ENCODE data around the gene COX7B.
"Not testable (repeated sequence)": the region's sequence is repeated elsewhere in the genome, so short reads cannot be mapped to it uniquely, and the experiment has no call there.

The COX7B gene

DNA sequence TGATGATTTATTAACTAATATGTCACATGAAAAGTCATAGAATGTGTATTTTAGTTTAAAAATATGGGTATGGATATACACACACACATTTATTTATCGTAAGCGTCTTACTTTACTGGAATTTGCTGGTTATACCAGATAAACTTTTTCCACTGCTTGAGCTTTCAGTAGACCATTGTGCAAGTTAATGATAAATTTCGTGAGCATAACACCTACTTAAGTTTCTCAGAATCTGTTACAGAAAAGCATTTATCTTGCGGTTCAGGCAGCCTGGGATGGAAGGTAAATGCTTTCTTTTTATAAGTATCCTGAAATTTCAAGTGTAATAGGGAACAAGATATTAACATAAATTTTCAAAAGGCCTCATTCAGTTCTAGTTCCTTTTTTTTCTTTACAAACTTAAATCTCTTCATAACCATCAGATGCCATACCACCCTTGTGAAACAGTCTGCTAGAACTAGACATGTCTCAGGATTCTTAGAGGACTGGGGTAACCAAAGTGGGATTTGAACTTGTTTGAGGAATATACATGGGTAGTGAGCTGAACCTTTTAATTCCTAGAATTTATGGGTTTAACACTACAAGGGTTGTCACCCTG, 38.9 kb downstream of the COX7B start:
- in situ Hi-C loops (cut with MboI; ENCODE audit: low sequenced_read_pairs) = no loop called here

DNA sequence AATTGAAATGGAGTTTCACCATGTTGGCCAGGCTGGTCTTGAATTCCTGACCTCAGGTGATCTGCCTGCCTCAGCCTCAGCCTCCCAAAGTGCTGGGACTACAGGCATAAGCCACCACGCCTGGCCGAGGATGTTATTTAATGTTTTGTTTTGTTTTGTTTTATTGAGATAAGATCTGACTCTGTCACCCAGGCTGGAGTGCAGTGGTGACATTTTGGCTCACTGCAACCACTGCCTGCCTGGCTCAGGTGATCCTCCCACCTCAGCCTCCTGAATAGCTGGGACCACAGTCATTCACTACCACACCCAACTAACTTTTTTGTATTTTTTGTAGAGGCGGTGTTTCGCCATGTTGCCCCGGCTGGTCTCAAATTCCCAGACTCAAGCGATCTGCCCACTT, 45.8 kb downstream of the COX7B start:
- in situ Hi-C loops (cut with MboI; ENCODE audit: low sequenced_read_pairs) = not testable (repeated sequence)

DNA sequence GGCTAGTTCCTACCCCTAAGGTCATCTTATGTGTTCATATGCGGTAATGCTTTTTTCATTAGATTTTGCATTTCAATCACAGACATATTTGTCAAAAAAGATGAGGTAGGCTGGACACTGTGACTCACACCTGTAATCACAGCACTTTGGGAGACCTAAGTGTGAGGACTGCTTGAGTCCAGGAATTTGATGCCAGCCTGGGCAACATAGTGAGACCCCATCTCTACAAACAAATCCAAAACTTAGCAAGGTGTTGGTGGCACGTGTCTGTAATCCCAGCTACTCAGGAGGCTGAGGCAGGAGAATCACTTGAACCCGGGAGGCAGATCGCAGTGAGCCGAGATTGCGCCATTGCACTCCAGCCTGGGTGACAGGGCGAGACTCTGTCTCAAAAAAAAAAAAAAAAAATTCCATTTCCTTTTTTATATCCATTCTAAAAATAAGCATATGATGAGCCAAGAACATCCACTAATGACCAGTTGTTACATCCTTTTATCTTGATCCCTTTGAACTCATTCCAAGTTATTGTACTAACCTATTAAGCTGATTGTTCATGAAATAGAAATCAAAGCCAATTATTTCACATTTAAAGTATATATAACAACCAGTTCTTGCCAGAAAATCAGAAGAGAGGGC, 46.8 kb downstream of the COX7B start:
- in situ Hi-C loops (cut with MboI; ENCODE audit: low sequenced_read_pairs) = no loop called here

DNA sequence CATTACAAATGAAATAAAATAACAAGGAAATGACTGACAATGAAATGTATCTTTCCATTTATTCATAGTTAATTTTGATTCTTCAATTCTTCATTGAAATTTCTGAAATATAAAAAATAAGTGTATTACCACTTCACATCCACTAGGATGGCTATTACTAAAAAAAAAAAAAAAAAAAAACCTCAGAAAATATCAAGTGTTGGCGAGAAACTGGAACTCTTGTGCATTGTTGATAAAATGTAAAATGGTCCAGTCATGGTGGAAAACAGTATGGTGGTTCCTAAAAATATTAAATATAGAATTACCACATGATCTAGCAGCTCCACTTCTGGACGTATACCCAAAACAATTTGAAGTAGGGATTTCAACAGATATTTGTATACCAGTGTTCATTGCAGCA, 47.3 kb downstream of the COX7B start:
- in situ Hi-C loops (cut with MboI; ENCODE audit: low sequenced_read_pairs) = no loop called here

DNA sequence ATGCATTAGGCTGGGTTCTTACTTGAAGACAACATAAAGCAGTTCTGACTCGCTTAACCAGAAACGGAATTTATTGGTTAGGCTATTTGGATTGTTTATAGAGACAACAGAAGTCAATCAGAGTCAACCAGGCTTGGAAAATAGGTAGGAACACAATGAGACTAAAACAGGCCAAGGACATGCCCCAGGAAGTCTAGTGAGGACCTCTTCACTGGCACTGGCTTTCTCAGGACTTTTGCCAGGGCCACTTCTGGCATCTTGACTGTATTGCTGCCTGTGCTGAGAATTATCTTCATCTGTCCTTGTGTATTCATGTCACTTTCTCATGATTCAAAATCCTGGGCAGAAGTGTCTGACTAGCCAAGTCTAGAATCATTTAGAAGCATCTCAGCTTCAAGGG, 50.6 kb downstream of the COX7B start:
- in situ Hi-C loops (cut with MboI; ENCODE audit: low sequenced_read_pairs) = no loop called here

DNA sequence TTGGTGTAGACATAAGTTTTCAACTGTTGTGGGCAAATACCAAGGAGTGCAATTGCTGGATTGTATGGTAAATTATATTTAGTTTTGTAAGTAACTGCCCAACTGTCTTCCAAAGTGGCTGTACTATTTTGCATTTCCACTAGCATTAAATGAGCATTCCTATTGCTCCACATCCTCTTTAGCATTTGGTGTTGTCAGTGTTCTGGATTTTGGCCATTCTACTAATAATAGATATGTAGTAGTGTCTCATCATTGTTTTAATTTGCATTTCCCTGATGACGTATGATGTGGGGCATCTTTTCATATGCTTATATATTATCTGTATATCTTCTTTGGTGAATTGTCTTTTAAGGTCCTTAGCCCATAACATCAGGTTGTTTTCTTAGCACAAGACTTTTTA, 52.9 kb downstream of the COX7B start:
- in situ Hi-C loops (cut with MboI; ENCODE audit: low sequenced_read_pairs) = no loop called here

DNA sequence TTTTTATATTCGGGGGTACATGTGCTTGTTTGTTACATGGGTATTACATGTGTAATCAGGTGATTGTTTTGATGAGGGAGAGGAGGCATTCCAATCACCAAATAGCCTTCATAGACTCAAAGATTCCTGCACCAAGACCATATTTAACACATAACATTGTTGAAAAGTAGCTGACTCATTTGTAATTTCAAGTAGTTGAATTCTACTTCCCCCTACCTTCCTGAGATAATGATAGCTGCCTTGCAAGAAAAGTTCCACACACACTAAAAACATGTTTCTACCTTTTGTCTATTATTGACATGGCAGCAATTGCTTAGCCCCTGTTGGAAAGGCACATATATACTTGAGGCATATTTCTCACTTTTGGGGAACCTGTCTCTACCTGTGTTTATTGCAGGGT, 54.0 kb downstream of the COX7B start:
- in situ Hi-C loops (cut with MboI; ENCODE audit: low sequenced_read_pairs) = no loop called here

DNA sequence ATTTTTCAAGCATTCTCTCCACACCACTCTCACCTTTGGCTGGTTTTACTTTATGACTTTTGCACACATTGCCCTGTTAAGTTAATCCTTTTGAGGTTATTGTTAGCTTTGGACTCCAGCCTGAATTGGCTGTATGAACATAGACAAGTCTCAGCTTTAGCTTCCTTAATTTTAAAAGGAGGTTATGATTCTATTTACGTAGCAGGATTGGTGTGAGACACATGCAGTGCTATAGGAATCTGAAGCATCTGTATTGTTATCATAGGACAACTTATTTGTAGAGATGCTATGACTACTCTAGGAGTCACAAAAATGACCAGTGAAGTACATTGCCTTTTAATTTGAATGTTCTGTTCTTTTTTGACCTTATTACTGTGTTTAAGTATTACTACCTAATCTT, 54.4 kb downstream of the COX7B start:
- in situ Hi-C loops (cut with MboI; ENCODE audit: low sequenced_read_pairs) = no loop called here
